ENCODE measurements around the gene SEM1.

DNA sequence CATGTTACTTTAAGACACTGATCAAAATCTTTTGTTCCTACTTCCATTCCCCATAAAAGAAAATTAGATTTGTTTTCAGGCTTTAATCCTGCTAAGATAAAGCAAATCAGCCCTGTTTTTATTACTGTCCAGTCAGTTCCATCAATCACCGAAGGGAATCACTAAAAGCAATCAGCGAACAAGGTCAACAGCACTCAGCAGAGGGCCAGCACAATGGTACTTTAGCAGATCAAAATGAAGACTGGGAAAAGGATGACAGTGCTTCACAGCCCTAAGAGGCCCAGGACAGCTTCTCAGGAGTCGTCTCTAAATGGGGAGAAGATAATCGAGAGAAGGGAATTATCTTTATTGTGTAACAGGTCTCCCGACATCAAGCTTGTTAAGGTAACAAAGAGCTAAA, 32.7 kb downstream of the SEM1 start:
- TF ChIP-seq, protein P1, sequence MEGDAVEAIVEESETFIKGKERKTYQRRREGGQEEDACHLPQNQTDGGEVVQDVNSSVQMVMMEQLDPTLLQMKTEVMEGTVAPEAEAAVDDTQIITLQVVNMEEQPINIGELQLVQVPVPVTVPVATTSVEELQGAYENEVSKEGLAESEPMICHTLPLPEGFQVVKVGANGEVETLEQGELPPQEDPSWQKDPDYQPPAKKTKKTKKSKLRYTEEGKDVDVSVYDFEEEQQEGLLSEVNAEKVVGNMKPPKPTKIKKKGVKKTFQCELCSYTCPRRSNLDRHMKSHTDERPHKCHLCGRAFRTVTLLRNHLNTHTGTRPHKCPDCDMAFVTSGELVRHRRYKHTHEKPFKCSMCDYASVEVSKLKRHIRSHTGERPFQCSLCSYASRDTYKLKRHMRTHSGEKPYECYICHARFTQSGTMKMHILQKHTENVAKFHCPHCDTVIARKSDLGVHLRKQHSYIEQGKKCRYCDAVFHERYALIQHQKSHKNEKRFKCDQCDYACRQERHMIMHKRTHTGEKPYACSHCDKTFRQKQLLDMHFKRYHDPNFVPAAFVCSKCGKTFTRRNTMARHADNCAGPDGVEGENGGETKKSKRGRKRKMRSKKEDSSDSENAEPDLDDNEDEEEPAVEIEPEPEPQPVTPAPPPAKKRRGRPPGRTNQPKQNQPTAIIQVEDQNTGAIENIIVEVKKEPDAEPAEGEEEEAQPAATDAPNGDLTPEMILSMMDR (IDR thresholded peaks at IDR 0.05; ENCODE audit: low read depth, low read length), result no peak
- TF ChIP-seq EZH2phosphoT487 (IDR thresholded peaks at IDR 0.05; ENCODE audit: low read depth), result no peak
